K562 (cell line): ENCODE results near the gene TTLL8. TPM values are rescaled to one million over a fixed set of nuclear protein-coding genes. Genes with fewer than 3 reads are reported as not detected.

Experiments used
- CHD7 ChIP-seq: fragments of 200-600 bp; sonication (generic); IDR thresholded peaks from one replicate; pipeline ENCODE4 v1.6.1; 2012; ENCODE audit warnings: mild to moderate bottlenecking, low read depth, low read length, inconsistent platforms
- EZH2 ChIP-seq: IDR thresholded peaks from 2 replicates; pipeline ENCODE4 v1.6.1; 2012; ENCODE audit warnings: low read depth, mild to moderate bottlenecking, inconsistent platforms, low read length, borderline replicate concordance
- FOXM1 ChIP-seq, 2 experiments: fragments of 450-650 bp in 1 of 2; sonication (generic) in 1 of 2; formaldehyde crosslinking in 1 of 2; IDR thresholded peaks; 2 replicates each; pipeline versions ENCODE4 v1.6.1 to v1.9.0; 2017 to 2022; ENCODE audit warnings: low read depth in 2 of 2, mild to moderate bottlenecking in 2 of 2, missing genetic modification reagents in 1 of 2, moderate library complexity in 1 of 2
- FUS ChIP-seq: fragments of 200-400 bp; formaldehyde crosslinking; optimal IDR thresholded peaks from 2 replicates; pipeline ENCODE3; 2017; ENCODE audit warnings: low read depth, low read length
- HOXB6 ChIP-seq: fragments of 250-450 bp; sonication (Bioruptor Pico); IDR thresholded peaks from 2 replicates; pipeline ENCODE4 v1.5.1; 2022; ENCODE audit warnings: mild to moderate bottlenecking, borderline replicate concordance
- PHF21A ChIP-seq: fragments of 450-650 bp; IDR thresholded peaks from 2 replicates; pipeline ENCODE4 v1.6.1; 2017; ENCODE audit warnings: low read depth, borderline replicate concordance
- RB1 ChIP-seq: fragments of 450-650 bp; IDR thresholded peaks from 2 replicates; pipeline ENCODE4 v1.6.1; 2017; ENCODE audit warnings: low read depth, mild to moderate bottlenecking
- TSHZ1 ChIP-seq: fragments of 250-450 bp; sonication (Bioruptor Pico); IDR thresholded peaks from 2 replicates; pipeline ENCODE4 v1.4.0; 2020; ENCODE audit warnings: mild to moderate bottlenecking, moderate library complexity
- ZBTB9 ChIP-seq: fragments of 450-650 bp; formaldehyde crosslinking; IDR thresholded peaks from 2 replicates; pipeline ENCODE4 v1.4.0; 2020; ENCODE audit warnings: mild to moderate bottlenecking, moderate library complexity
- ZEB2 ChIP-seq: fragments of 450-650 bp; IDR thresholded peaks from 2 replicates; pipeline ENCODE4 v1.6.1; 2016
- polyA plus RNA-seq, 8 experiments: library from polyadenylated mRNA; depleted of rRNA in 4 of 8; stranded (reverse) in 5 of 8; unstranded in 3 of 8; fragments of >200 nt; fragmentation: Nextera tagmentation in 2 of 8; fragmentation: Illumina TruSeq in 1 of 8; extraction: Ambion mirVana in 2 of 8; extraction: Trizol in 1 of 8; gene quantifications; 2 replicates each; pipeline versions ENCODE4 v1.2.1 to v1.2.3, GENCODE V29; 2011 to 2014; ENCODE audit warnings: inconsistent platforms in 1 of 8, missing spikeins in 1 of 8
- total RNA-seq, 7 experiments: library from RNA; depleted of rRNA in 6 of 7; stranded (reverse); fragments of >200 nt in 6 of 7; fragmentation: Illumina TruSeq in 2 of 7; extraction: Trizol in 2 of 7; gene quantifications; 2 replicates each; pipeline versions ENCODE4 v1.2.1 to v1.2.3, GENCODE V29; 2011 to 2021; ENCODE audit warnings: low replicate concordance in 1 of 7

The TTLL8 gene
- total and polyA plus RNA-seq, 9 of the 15 experiments (the other 6 are each of a cell fraction or from before 2014, with no cell fraction given): not detected

- TF ChIP-seq CHD7 (no peak), ZEB2 (no peak), FOXM1 (IDR thresholded peaks at IDR 0.05; ENCODE audit: low read depth) (no peak), FOXM1 (CRISPR knock-in tag; IDR thresholded peaks at IDR 0.05; ENCODE audit: low read depth) (no peak), EZH2 (no peak), FUS (no peak), HOXB6 (CRISPR knock-in tag) (no peak), ZBTB9 (CRISPR knock-in tag) (no peak), RB1 (no peak), PHF21A (no peak), TSHZ1 (CRISPR knock-in tag) (no peak)
These were observed 10.0 kb upstream of the TTLL8 start (continued) for GRCh38 chr22:50068096-50068495.
